ENCODE data around the gene NHERF1.

- TF ChIP-seq CTCF (IDR thresholded peaks at IDR 0.05) (no peak), POLR2AphosphoS5 (IDR thresholded peaks at IDR 0.05) (no peak), POLR2A (IDR thresholded peaks at IDR 0.05; ENCODE audit: low read depth) (no peak), EP300 (IDR thresholded peaks at IDR 0.05) (no peak)
These were observed 9.1 kb upstream of the NHERF1 start for GRCh38 chr17:74739227-74739831.
